KG1 (cell line): ENCODE data around the gene OTOP3.
"Not testable (repeated sequence)": the region's sequence is repeated elsewhere in the genome, so short reads cannot be mapped to it uniquely, and the experiment has no call there.

Experiments
- DNase-seq: peaks from one replicate; lab custom pipeline; 2025; lab: John Stamatoyannopoulos, UW

OTOP3 gene

GRCh38 chr17:74961657-74962350 is 26.1 kb downstream of the OTOP3 start:
- peak; percentile 31 for DNase-seq

- DNase-seq = no peak
Observed at GRCh38 chr17:74962622-74963394, 27.1 kb downstream of the OTOP3 start.

GRCh38 chr17:74963656-74964055 is 28.0 kb downstream of the OTOP3 start:
- no peak for DNase-seq

GRCh38 chr17:74964246-74964761 is 28.6 kb downstream of the OTOP3 start:
- no peak for DNase-seq

- DNase-seq = no peak
Observed at GRCh38 chr17:74964988-74965622, 29.4 kb downstream of the OTOP3 start.

GRCh38 chr17:74968361-74968780 is 32.7 kb downstream of the OTOP3 start:
- no peak for DNase-seq

GRCh38 chr17:74969501-74969900 is 33.8 kb downstream of the OTOP3 start:
- DNase-seq = not testable (repeated sequence)

- DNase-seq = no peak
Observed at GRCh38 chr17:74970395-74970794, 34.7 kb downstream of the OTOP3 start.

GRCh38 chr17:74971069-74971841 is 35.6 kb downstream of the OTOP3 start:
- DNase-seq = no peak

GRCh38 chr17:74971842-74972106 is 36.1 kb downstream of the OTOP3 start:
- DNase-seq = no peak

GRCh38 chr17:74972107-74972972 is 36.6 kb downstream of the OTOP3 start, which contains the start of gene HID1:
TSS of gene HID1 (minus strand) at chr17:74972759. CDS start at chr17:74972656, 103 bp downstream.
- no peak for DNase-seq

- DNase-seq = no peak
Observed at GRCh38 chr17:74972973-74973328, 37.3 kb downstream of the OTOP3 start.

- no peak for DNase-seq
Observed at GRCh38 chr17:74975943-74976342, 40.2 kb downstream of the OTOP3 start.

GRCh38 chr17:74977802-74978201 is 42.1 kb downstream of the OTOP3 start:
- no peak for DNase-seq

GRCh38 chr17:74978240-74978639 is 42.5 kb downstream of the OTOP3 start:
- DNase-seq = no peak

GRCh38 chr17:74979408-74980146 is 43.9 kb downstream of the OTOP3 start:
- no peak for DNase-seq

- DNase-seq = no peak
Observed at GRCh38 chr17:74981318-74981978, 45.8 kb downstream of the OTOP3 start.

- no peak for DNase-seq
Observed at GRCh38 chr17:74981979-74982662, 46.4 kb downstream of the OTOP3 start.

GRCh38 chr17:74982663-74983313 is 47.1 kb downstream of the OTOP3 start:
- DNase-seq = not testable (repeated sequence)
